ENCODE results near the gene NR4A3. TPM values are rescaled to one million over a fixed set of nuclear protein-coding genes. Genes with fewer than 3 reads are reported as not detected.

Gene NR4A3
- total and polyA plus RNA-seq, 10 of the 15 experiments (the other 5 are each of a cell fraction or from before 2014, with no cell fraction given): 0.04 to 2.1 (median 0.64) TPM; not detected in 1

GRCh38 chr9:99820685-99821395, 845 bp upstream of the NR4A3 start (continued):
- no peak for TF ChIP-seq PRDM15 (CRISPR knock-in tag; IDR thresholded peaks at IDR 0.05)
- TF ChIP-seq, protein P1, sequence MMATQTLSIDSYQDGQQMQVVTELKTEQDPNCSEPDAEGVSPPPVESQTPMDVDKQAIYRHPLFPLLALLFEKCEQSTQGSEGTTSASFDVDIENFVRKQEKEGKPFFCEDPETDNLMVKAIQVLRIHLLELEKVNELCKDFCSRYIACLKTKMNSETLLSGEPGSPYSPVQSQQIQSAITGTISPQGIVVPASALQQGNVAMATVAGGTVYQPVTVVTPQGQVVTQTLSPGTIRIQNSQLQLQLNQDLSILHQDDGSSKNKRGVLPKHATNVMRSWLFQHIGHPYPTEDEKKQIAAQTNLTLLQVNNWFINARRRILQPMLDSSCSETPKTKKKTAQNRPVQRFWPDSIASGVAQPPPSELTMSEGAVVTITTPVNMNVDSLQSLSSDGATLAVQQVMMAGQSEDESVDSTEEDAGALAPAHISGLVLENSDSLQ (IDR thresholded peaks at IDR 0.05): no peak
- TF ChIP-seq NR2C2 (IDR thresholded peaks at IDR 0.05; ENCODE audit: borderline replicate concordance, control insufficient read depth, insufficient read length, low read depth): no peak
- 0 out of 2 replicates have a peak, but pooled peaks have one; percentile 56 for TF ChIP-seq LARP7 (IDR thresholded peaks at IDR 0.05)
- TF ChIP-seq NKRF (conservative IDR thresholded peaks at IDR 0.05): peak; percentile 78
- TF ChIP-seq, protein P2, sequence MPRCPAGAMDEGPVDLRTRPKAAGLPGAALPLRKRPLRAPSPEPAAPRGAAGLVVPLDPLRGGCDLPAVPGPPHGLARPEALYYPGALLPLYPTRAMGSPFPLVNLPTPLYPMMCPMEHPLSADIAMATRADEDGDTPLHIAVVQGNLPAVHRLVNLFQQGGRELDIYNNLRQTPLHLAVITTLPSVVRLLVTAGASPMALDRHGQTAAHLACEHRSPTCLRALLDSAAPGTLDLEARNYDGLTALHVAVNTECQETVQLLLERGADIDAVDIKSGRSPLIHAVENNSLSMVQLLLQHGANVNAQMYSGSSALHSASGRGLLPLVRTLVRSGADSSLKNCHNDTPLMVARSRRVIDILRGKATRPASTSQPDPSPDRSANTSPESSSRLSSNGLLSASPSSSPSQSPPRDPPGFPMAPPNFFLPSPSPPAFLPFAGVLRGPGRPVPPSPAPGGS (IDR thresholded peaks at IDR 0.05; ENCODE audit: borderline replicate concordance, insufficient read depth, low read depth, low read length, poor library complexity, severe bottlenecking): peak; percentile 20
- no peak for TF ChIP-seq RAD21 (IDR thresholded peaks at IDR 0.05; ENCODE audit: insufficient read depth, low read depth, low read length)
- TF ChIP-seq TBL1XR1 (IDR thresholded peaks at IDR 0.05; ENCODE audit: low read depth, low read length): 0 out of 2 replicates have a peak, but pooled peaks have one; percentile 16
- peak in 1 of 2 experiments; percentile 16; a peak in 1 of 4 replicates for TF ChIP-seq ETV6 (conservative IDR thresholded peaks at IDR 0.05 in 1 of 2, IDR thresholded peaks at IDR 0.05 in 1 of 2; ENCODE audit: borderline replicate concordance in 1 of 2, low read depth in 1 of 2)

Measured in GM12878 (cell line).